ENCODE measurements around the gene SFR1.
A peak's percentile ranks its signal among the peaks of the same experiment; 100 is the strongest.

The SFR1 gene

GRCh38 chr10:104103956-104104355, 18.0 kb upstream of the SFR1 start:
- H3K36me3 ChIP-seq (ENCODE audit: low read depth): no peaks in the 10 kb centered on the region; the same call in 1 of the 2 replicates
- H3K27ac ChIP-seq (ENCODE audit: poor library complexity, severe bottlenecking): no peak overlapping the region
- H3K27me3 ChIP-seq (ENCODE audit: insufficient read depth, poor library complexity, severe bottlenecking): no peaks in the 10 kb centered on the region
- peaks cover 22% of the 10 kb centered on the region for H3K4me1 ChIP-seq (ENCODE audit: insufficient read depth, poor library complexity, severe bottlenecking)
- ATAC-seq (ENCODE audit: low read depth): no peak
- no peak for DNase-seq (ENCODE audit: low spot score)
- peaks cover 3% of the 10 kb centered on the region for H3K9me3 ChIP-seq (ENCODE audit: severe bottlenecking)
- no peak overlapping the region for H3K4me3 ChIP-seq (ENCODE audit: severe bottlenecking)
- no peak for TF ChIP-seq CTCF (IDR thresholded peaks at IDR 0.05; ENCODE audit: poor library complexity, severe bottlenecking)

GRCh38 chr10:104104418-104104817, 17.6 kb upstream of the SFR1 start:
- Histone ChIP-seq H3K36me3 (ENCODE audit: low read depth) (no peaks in the 10 kb centered on the region; the same call in 1 of the 2 replicates), H3K4me3 (ENCODE audit: severe bottlenecking) (no peak overlapping the region), H3K4me1 (ENCODE audit: insufficient read depth, poor library complexity, severe bottlenecking) (peaks cover 22% of the 10 kb centered on the region), H3K27ac (ENCODE audit: poor library complexity, severe bottlenecking) (peak overlapping the region; percentile 16), H3K9me3 (ENCODE audit: severe bottlenecking) (peaks cover 7% of the 10 kb centered on the region), H3K27me3 (ENCODE audit: insufficient read depth, poor library complexity, severe bottlenecking) (no peaks in the 10 kb centered on the region)
- DNase-seq (ENCODE audit: low spot score) (no peak), ATAC-seq (ENCODE audit: low read depth) (no peak)
- no peak for TF ChIP-seq CTCF (IDR thresholded peaks at IDR 0.05; ENCODE audit: poor library complexity, severe bottlenecking)

GRCh38 chr10:104104926-104105325, 17.0 kb upstream of the SFR1 start:
- TF ChIP-seq CTCF (IDR thresholded peaks at IDR 0.05; ENCODE audit: poor library complexity, severe bottlenecking): no peak
- H3K36me3 ChIP-seq (ENCODE audit: low read depth): no peaks in the 10 kb centered on the region; the same call in 1 of the 2 replicates
- peak overlapping the region; percentile 16 for H3K27ac ChIP-seq (ENCODE audit: poor library complexity, severe bottlenecking)
- H3K9me3 ChIP-seq (ENCODE audit: severe bottlenecking): peaks cover 8% of the 10 kb centered on the region
- DNase-seq (ENCODE audit: low spot score): no peak
- peaks cover 22% of the 10 kb centered on the region for H3K4me1 ChIP-seq (ENCODE audit: insufficient read depth, poor library complexity, severe bottlenecking)
- peak; percentile 68 for ATAC-seq (ENCODE audit: low read depth)
- no peaks in the 10 kb centered on the region for H3K27me3 ChIP-seq (ENCODE audit: insufficient read depth, poor library complexity, severe bottlenecking)
- no peak overlapping the region for H3K4me3 ChIP-seq (ENCODE audit: severe bottlenecking)

DNA sequence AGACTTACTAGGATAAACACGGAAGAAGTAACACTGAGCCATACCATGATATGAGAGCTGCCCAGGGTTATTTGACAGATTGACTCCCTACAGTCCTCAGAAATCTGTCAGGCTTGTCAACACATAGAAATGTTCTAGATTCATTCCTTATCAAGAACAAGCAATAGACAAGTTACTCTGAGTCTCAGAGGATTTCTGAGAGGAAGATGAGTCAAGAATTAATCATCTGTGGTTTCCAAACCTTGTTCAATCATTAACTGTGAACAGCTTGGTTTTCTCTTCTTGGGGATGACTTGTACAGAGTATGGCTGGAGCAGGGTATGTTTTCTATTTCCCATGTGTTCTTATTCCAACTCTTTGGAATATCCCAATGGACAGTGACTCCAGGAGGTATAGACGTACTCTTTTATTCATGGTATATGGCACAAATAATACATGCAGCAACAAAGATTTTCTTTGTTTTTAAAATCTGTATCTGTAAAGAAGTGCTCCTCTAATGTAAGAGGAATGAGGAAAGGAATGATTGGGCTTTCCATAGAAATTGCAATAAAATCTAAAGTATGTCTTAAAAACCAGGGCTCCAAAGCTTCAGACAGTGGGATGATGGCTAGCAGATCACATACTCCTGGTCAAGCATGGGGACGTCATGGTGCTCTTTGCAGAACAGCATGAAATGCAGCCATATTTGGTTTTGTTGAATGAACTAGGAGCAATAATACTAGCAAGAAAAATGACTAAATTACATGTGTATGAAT, 11.9 kb upstream of the SFR1 start:
- peaks cover 8% of the 10 kb centered on the region for H3K9me3 ChIP-seq (ENCODE audit: severe bottlenecking)
- peak overlapping the region; percentile 94 for H3K27ac ChIP-seq (ENCODE audit: poor library complexity, severe bottlenecking)
- TF ChIP-seq CTCF (IDR thresholded peaks at IDR 0.05; ENCODE audit: poor library complexity, severe bottlenecking): no peak
- H3K4me3 ChIP-seq (ENCODE audit: severe bottlenecking): no peak overlapping the region
- no peaks in the 10 kb centered on the region for H3K27me3 ChIP-seq (ENCODE audit: insufficient read depth, poor library complexity, severe bottlenecking)
- peaks cover 22% of the 10 kb centered on the region for H3K4me1 ChIP-seq (ENCODE audit: insufficient read depth, poor library complexity, severe bottlenecking)
- ATAC-seq (ENCODE audit: low read depth): peak; percentile 99
- H3K36me3 ChIP-seq (ENCODE audit: low read depth): no peaks in the 10 kb centered on the region; the same call in 1 of the 2 replicates
- DNase-seq (ENCODE audit: low spot score): no peak

GRCh38 chr10:104113376-104113956, 8.5 kb upstream of the SFR1 start:
- Histone ChIP-seq H3K27me3 (ENCODE audit: insufficient read depth, poor library complexity, severe bottlenecking) (no peaks in the 10 kb centered on the region), H3K4me1 (ENCODE audit: insufficient read depth, poor library complexity, severe bottlenecking) (peaks cover 53% of the 10 kb centered on the region), H3K4me3 (ENCODE audit: severe bottlenecking) (no peak overlapping the region), H3K36me3 (ENCODE audit: low read depth) (no peaks in the 10 kb centered on the region; the same call in 1 of the 2 replicates), H3K27ac (ENCODE audit: poor library complexity, severe bottlenecking) (no peak overlapping the region), H3K9me3 (ENCODE audit: severe bottlenecking) (peaks cover 8% of the 10 kb centered on the region)
- no peak for TF ChIP-seq CTCF (IDR thresholded peaks at IDR 0.05; ENCODE audit: poor library complexity, severe bottlenecking)
- no peak for ATAC-seq (ENCODE audit: low read depth)
- no peak for DNase-seq (ENCODE audit: low spot score)

Data from RWPE2 (cell line).